OCI-LY7 (cell line): Measurements from ENCODE around the gene HORMAD2. TPM values are rescaled to one million over a fixed set of nuclear protein-coding genes. Genes with fewer than 3 reads are reported as not detected.

Experiments
- BruUV-seq: library from RNA; stranded (reverse); fragments of 400-500 nt; replicated peaks from 2 replicates; lab custom pipeline; 2021; lab: Mats Ljungman, UMichigan
- CTCF ChIA-PET: fragments of 300-600 bp; sonication (Branson Sonifier 250); formaldehyde crosslinking; loops from one replicate; lab custom pipeline; 2022; ENCODE audit warnings: antibody characterized with exemption; ENCODE audit not compliant: unreplicated experiment; lab: Charles Lee
- POLR2A ChIA-PET: fragments of 300-600 bp; sonication (Branson Sonifier 250); formaldehyde crosslinking; loops from one replicate; lab custom pipeline; 2022; ENCODE audit warnings: antibody characterized with exemption; lab: Charles Lee
- DNase-seq: peaks from one replicate; pipeline ENCODE4 v3.0.0-alpha.2; 2015; ENCODE audit warnings: low spot score
- H2AFZ ChIP-seq: fragments of 200-600 bp; sonication (generic), shearing (Covaris generic); 2 replicates; pipeline ENCODE4 v1.6.1; 2014; ENCODE audit warnings: mild to moderate bottlenecking, antibody characterized with exemption, low read length, moderate library complexity
- H3K27ac ChIP-seq: fragments of 200-600 bp; sonication (generic); 2 replicates; pipeline ENCODE4 v1.5.1; 2014; ENCODE audit warnings: mixed run types, low read depth, mild to moderate bottlenecking, moderate library complexity, low read length, inconsistent platforms; ENCODE audit not compliant: poor library complexity, severe bottlenecking
- H3K36me3 ChIP-seq: fragments of 200-600 bp; sonication (generic); 2 replicates; pipeline ENCODE4 v1.6.1; 2014; ENCODE audit warnings: mild to moderate bottlenecking, antibody characterized with exemption, low read length, moderate library complexity, mixed read lengths; ENCODE audit not compliant: insufficient read depth
- H3K4me1 ChIP-seq: fragments of 200-600 bp; sonication (generic); 2 replicates; pipeline ENCODE4 v1.5.1; 2014; ENCODE audit warnings: mild to moderate bottlenecking, low read length; ENCODE audit not compliant: insufficient read depth, poor library complexity, severe bottlenecking
- H3K4me2 ChIP-seq: fragments of 200-600 bp; sonication (generic); 2 replicates; pipeline ENCODE4 v1.6.1; 2014; ENCODE audit warnings: mild to moderate bottlenecking, low read length
- H3K4me3 ChIP-seq: fragments of 200-600 bp; sonication (generic); 2 replicates; pipeline ENCODE4 v1.5.1; 2014; ENCODE audit warnings: mild to moderate bottlenecking, low read depth, low read length; ENCODE audit not compliant: poor library complexity, severe bottlenecking
- H3K79me2 ChIP-seq: fragments of 200-600 bp; sonication (generic); 2 replicates; pipeline ENCODE4 v1.6.1; 2016; ENCODE audit warnings: low read depth, mild to moderate bottlenecking, low read length, moderate library complexity, mixed read lengths; ENCODE audit not compliant: insufficient read depth
- H3K9me2 ChIP-seq: fragments of 200-600 bp; sonication (generic); 2 replicates; pipeline ENCODE4 v1.6.1; 2016; ENCODE audit warnings: mild to moderate bottlenecking, low read length, mixed read lengths; ENCODE audit not compliant: insufficient read depth
- H3K9me3 ChIP-seq: fragments of 200-600 bp; sonication (generic); 2 replicates; pipeline ENCODE4 v1.6.1; 2014; ENCODE audit warnings: mild to moderate bottlenecking, mixed run types, low read length, mixed read lengths
- H4K20me1 ChIP-seq: fragments of 200-600 bp; sonication (generic); 2 replicates; pipeline ENCODE4 v1.6.1; 2014; ENCODE audit warnings: mild to moderate bottlenecking, antibody characterized with exemption, low read length, moderate library complexity, mixed read lengths; ENCODE audit not compliant: insufficient read depth
- EZH2phosphoT487 ChIP-seq: fragments of 200-600 bp; sonication (generic); IDR thresholded peaks from 2 replicates; pipeline ENCODE4 v1.6.1; 2018; ENCODE audit warnings: low read depth, borderline replicate concordance, mild to moderate bottlenecking, mixed run types, antibody characterized with exemption, low read length, moderate library complexity, mixed read lengths
- intact Hi-C: fragments of 100-400 bp; cut with micrococcal nuclease; formaldehyde crosslinking; loops from one replicate; pipeline ENCODE4 v1.10.0; 2022; ENCODE audit not compliant: unreplicated experiment
- total RNA-seq, 2 experiments: library from RNA; depleted of rRNA in 1 of 2; stranded (reverse); fragments of >200 nt in 1 of 2; shearing (Covaris generic) in 1 of 2; gene quantifications; 2 replicates each; pipeline ENCODE4 v1.2.3, GENCODE V29; 2014 to 2022
- TF ChIP-seq, protein P1 (sequence below): fragments of 200-600 bp; sonication (generic); conservative IDR thresholded peaks from 2 replicates; pipeline ENCODE4 v1.5.1; 2014; ENCODE audit warnings: mild to moderate bottlenecking, antibody characterized with exemption, low read length, moderate library complexity, mixed read lengths

HORMAD2 gene
- total RNA-seq, 2 experiments from 2014 or later: not detected

DNA sequence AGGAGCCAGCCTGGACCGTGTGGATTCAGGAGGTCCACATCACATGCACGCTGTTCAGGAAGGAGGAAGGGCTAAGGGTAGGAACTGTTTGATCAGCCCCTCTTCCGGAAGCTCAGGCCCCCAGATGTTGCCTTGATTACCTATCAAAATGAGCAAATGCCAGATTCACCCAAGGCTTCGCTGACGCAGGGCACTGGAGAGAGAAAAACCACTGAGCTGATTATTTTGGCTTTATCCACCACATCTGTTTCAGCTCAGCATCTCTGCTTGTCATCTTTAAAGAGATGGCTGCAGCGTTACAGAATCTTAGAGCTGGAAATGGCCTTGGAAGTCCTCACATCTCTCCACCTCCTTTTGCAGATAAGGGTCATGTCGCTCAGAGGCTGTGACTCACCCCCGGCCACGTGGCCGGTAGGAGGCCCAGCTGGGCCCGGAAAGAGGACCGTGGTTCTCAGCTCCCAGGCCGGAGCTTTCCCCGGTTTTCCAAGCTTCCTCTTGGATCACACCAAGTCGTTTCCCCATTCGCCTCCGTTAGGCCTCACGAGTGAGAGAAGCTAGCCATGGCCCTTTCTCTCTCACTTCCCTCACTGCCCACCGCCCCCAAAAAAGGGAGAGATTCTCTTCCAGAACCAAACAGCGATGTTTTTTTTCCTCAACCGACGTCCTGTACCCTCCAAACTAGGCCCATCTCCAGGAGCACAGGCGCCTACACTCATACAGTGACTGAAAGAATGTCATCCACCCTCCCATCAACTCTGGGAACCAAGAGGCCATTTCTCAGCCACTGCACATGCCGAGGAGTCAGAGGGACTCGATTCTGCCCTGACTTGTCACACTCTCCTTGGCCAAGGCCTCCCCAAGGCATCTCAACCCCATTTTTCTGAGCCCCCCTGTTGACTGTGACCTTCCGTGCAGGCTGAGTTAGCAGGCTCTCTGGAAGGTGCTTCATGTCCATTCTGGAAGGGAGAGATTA lies 128.7 kb downstream of the HORMAD2 start:
- TF ChIP-seq, protein P1, sequence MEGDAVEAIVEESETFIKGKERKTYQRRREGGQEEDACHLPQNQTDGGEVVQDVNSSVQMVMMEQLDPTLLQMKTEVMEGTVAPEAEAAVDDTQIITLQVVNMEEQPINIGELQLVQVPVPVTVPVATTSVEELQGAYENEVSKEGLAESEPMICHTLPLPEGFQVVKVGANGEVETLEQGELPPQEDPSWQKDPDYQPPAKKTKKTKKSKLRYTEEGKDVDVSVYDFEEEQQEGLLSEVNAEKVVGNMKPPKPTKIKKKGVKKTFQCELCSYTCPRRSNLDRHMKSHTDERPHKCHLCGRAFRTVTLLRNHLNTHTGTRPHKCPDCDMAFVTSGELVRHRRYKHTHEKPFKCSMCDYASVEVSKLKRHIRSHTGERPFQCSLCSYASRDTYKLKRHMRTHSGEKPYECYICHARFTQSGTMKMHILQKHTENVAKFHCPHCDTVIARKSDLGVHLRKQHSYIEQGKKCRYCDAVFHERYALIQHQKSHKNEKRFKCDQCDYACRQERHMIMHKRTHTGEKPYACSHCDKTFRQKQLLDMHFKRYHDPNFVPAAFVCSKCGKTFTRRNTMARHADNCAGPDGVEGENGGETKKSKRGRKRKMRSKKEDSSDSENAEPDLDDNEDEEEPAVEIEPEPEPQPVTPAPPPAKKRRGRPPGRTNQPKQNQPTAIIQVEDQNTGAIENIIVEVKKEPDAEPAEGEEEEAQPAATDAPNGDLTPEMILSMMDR: no peak
- no peak for TF ChIP-seq EZH2phosphoT487
- H4K20me1 ChIP-seq: no peaks in the 10 kb centered on the region
- CTCF ChIA-PET: no interaction called here
- no peaks in the 10 kb centered on the region for H3K9me3 ChIP-seq
- H3K4me2 ChIP-seq: no peak overlapping the region
- H3K27ac ChIP-seq: no peak overlapping the region
- H3K79me2 ChIP-seq: no peaks in the 10 kb centered on the region
- no peaks in the 10 kb centered on the region for H3K4me1 ChIP-seq
- H3K4me3 ChIP-seq: no peak overlapping the region
- no peaks in the 10 kb centered on the region for H3K36me3 ChIP-seq
- H3K9me2 ChIP-seq: no peaks in the 10 kb centered on the region
- intact Hi-C loops: no loop called here
- DNase-seq: no peak
- no TSS peak for BruUV-seq
- POLR2A ChIA-PET: interaction anchor here (0.7 kb wide), 2 partner anchors 14 to 17 kb away, joined by 3 to 5 read pairs; no protein-coding TSS in a partner anchor
- H2AFZ ChIP-seq: no peak overlapping the region

- intact Hi-C loops: no loop called here
- Histone ChIP-seq H3K79me2 (no peaks in the 10 kb centered on the region), H3K4me2 (no peak overlapping the region), H3K4me3 (no peak overlapping the region), H2AFZ (no peak overlapping the region), H3K9me2 (no peaks in the 10 kb centered on the region), H3K9me3 (no peaks in the 10 kb centered on the region), H3K36me3 (no peaks in the 10 kb centered on the region), H3K27ac (no peak overlapping the region), H4K20me1 (no peaks in the 10 kb centered on the region), H3K4me1 (no peaks in the 10 kb centered on the region)
- no peak for DNase-seq
- no peak for TF ChIP-seq EZH2phosphoT487
- TF ChIP-seq, protein P1: no peak
- POLR2A ChIA-PET: interaction anchor here (0.7 kb wide), 1 partner anchor 13 kb away, joined by 5 read pairs; no protein-coding TSS in a partner anchor
- CTCF ChIA-PET: no interaction called here
- no TSS peak for BruUV-seq
Observed at GRCh38 chr22:30209642-30210041, 129.4 kb downstream of the HORMAD2 start.
